ENCODE data around the gene PICK1. TPM values are rescaled to one million over a fixed set of nuclear protein-coding genes. Genes with fewer than 3 reads are reported as not detected.

PICK1 gene
- total RNA-seq, 2 donors from 2014 or later, result 33.9 to 56.2 TPM

DNA sequence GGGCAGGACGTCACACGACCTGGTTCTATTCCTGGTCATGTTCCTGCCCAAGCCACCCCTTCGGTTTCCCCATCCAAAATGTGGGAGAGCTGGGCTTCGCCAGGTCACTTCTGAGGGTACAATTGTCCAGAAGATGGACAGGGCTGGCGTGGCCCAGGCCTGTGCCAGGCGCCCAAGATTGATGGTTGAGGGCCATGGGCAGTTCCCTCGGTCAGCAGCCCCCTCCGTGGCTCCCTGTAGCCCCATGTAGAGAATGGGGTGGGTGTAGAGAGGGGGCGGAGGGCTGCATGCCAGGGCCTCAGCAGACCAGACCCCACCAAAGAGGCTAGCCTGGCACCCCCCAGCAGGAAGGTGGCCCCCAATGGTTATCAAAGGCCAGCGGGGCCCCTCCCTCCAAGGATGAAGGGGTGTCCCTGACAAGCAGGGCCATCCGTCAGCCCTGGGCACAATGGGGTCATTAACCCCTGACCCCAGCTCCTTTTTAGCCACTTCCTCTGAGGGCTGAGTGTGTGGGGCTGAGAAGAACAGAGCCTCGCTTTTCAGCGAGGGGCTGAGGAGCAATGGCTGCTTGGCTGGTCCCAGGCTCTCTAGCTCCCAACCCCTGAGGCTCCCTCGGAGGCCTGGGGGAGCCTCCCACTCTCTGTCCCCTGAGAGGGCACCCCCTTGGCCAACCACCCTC, 11.0 kb upstream of the PICK1 start:
- TF ChIP-seq, protein P1, sequence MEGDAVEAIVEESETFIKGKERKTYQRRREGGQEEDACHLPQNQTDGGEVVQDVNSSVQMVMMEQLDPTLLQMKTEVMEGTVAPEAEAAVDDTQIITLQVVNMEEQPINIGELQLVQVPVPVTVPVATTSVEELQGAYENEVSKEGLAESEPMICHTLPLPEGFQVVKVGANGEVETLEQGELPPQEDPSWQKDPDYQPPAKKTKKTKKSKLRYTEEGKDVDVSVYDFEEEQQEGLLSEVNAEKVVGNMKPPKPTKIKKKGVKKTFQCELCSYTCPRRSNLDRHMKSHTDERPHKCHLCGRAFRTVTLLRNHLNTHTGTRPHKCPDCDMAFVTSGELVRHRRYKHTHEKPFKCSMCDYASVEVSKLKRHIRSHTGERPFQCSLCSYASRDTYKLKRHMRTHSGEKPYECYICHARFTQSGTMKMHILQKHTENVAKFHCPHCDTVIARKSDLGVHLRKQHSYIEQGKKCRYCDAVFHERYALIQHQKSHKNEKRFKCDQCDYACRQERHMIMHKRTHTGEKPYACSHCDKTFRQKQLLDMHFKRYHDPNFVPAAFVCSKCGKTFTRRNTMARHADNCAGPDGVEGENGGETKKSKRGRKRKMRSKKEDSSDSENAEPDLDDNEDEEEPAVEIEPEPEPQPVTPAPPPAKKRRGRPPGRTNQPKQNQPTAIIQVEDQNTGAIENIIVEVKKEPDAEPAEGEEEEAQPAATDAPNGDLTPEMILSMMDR (IDR thresholded peaks at IDR 0.05), result no peak
- H3K36me3 ChIP-seq, result no peaks in the 10 kb centered on the region
- H3K9me3 ChIP-seq, result no peaks in the 10 kb centered on the region
- DNase-seq (ENCODE audit: low spot score) (no peak), ATAC-seq (ENCODE audit: insufficient number of reproducible peaks, low FRiP score, low read depth) (no peak)
- H3K4me1 ChIP-seq (ENCODE audit: control insufficient read depth in 1 of 2, low read depth in 2 of 2), result no peaks in the 10 kb centered on the region
- H3K27me3 ChIP-seq (replicated peaks; ENCODE audit: insufficient read depth), result no peaks in the 10 kb centered on the region
- H3K27ac ChIP-seq, result no peak overlapping the region
- no peak overlapping the region for H3K4me3 ChIP-seq

GRCh38 chr22:38049812-38050619, 7.2 kb upstream of the PICK1 start:
- DNase-seq (ENCODE audit: low spot score) (no peak), ATAC-seq (ENCODE audit: insufficient number of reproducible peaks, low FRiP score, low read depth) (no peak)
- Histone ChIP-seq H3K9me3 (no peaks in the 10 kb centered on the region), H3K4me3 (no peak overlapping the region), H3K36me3 (no peaks in the 10 kb centered on the region), H3K27me3 (replicated peaks; ENCODE audit: insufficient read depth) (no peaks in the 10 kb centered on the region), H3K27ac (no peak overlapping the region), H3K4me1 (ENCODE audit: control insufficient read depth in 1 of 2, low read depth in 2 of 2) (no peaks in the 10 kb centered on the region)
- TF ChIP-seq, protein P1 (IDR thresholded peaks at IDR 0.05), result no peak

- no peak for ATAC-seq (ENCODE audit: insufficient number of reproducible peaks, low FRiP score, low read depth)
- no peaks in the 10 kb centered on the region for H3K4me1 ChIP-seq (ENCODE audit: control insufficient read depth in 1 of 2, low read depth in 2 of 2)
- no peak overlapping the region for H3K27ac ChIP-seq
Observed at GRCh38 chr22:38050720-38051119, 6.5 kb upstream of the PICK1 start.

DNA sequence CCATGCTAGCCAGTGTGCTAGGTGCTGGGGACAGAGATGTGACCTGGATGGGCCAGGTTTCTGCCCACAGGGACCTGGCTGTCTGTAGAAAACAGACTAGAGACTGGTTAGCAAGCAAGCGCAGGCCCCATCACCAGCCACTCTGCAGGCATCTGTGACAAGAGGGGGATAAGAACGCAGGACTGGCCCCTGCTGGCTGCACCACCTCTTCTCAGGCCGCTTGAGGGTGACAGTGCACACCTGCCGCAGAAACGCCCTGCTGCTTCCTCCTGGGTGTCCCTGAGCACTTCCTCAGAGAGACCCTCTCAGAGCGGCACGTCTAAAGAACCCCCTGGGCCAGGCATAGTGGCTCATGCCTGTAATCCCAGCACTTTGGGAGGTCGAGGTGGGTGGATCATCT, 5.9 kb upstream of the PICK1 start:
- ATAC-seq (ENCODE audit: insufficient number of reproducible peaks, low FRiP score, low read depth), result no peak
- H3K27ac ChIP-seq, result no peak overlapping the region
- no peaks in the 10 kb centered on the region for H3K36me3 ChIP-seq

More at GRCh38 chr22:38050720-38051119, 6.5 kb upstream of the PICK1 start:
- TF ChIP-seq, protein P1 (IDR thresholded peaks at IDR 0.05), result no peak
- Histone ChIP-seq H3K36me3 (no peaks in the 10 kb centered on the region), H3K27me3 (replicated peaks; ENCODE audit: insufficient read depth) (no peaks in the 10 kb centered on the region), H3K9me3 (no peaks in the 10 kb centered on the region), H3K4me3 (no peak overlapping the region)
- no peak for DNase-seq (ENCODE audit: low spot score)

More for the DNA sequence above, 5.9 kb upstream of the PICK1 start:
- no peak for DNase-seq (ENCODE audit: low spot score)
- no peaks in the 10 kb centered on the region for H3K27me3 ChIP-seq (replicated peaks; ENCODE audit: insufficient read depth)
- peaks cover under 1% of the 10 kb centered on the region in 2 donors for H3K4me1 ChIP-seq (ENCODE audit: control insufficient read depth in 1 of 2, low read depth in 2 of 2)
- no peak overlapping the region for H3K4me3 ChIP-seq
- TF ChIP-seq, protein P1 (IDR thresholded peaks at IDR 0.05), result no peak
- no peaks in the 10 kb centered on the region for H3K9me3 ChIP-seq
